Thoracic aorta endothelial cell (primary cell): Measurements from ENCODE around the gene ELOB. TPM values are rescaled to one million over a fixed set of nuclear protein-coding genes. Genes with fewer than 3 reads are reported as not detected.
A peak's percentile ranks its signal among the peaks of the same experiment; 100 is the strongest.

ENCODE experiments used
- small RNA-seq: library from RNA; depleted of rRNA; stranded (forward); fragments of <200 nt; gene quantifications from one replicate; pipeline ENCODE3, GENCODE V24; 2012
- total RNA-seq: library from RNA; depleted of rRNA; stranded (reverse); fragments of >200 nt; gene quantifications from 2 replicates; pipeline ENCODE4 v1.2.3, GENCODE V29; 2012

ELOB gene
- 129 and 133 TPM in 2 replicates for total RNA-seq

DNA sequence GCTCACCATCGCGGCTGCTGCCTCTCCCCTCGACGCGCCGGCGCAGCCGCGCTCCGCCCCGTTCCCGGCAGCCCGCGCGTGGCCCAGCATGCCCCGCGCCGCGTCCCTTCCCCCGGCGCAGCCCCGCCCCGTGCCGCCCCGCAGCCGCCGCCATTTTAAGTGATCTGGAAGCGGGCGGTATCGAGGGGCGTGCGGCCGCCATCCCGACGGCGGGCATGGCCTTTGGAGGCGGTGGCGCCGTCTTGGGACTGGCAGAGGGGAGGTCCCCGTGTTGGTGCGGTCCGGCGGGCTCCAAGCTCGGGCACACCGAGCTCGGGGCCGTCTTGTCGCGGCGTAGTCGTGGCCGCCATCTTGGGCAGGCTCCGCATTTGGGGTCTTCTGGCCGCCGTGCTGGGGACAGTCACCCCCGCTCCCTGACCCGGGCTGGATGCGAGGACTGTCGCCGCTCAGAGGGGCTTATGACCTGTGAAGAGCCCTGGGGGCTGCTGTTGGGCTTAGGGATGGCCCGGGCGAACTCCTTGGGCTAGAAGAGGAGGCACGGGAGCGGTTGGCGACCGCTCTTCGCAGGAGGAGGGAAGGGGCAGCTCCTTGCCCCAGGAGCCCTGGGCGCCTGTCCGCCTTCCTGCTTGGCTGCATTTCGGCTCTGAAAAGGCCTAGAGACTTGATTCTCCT is at the start of gene ELOB:
ELOB (minus strand) TSS at position 50 of the 672 bp plus-strand sequence; CDS start at position 9, 41 bp downstream.

DNA sequence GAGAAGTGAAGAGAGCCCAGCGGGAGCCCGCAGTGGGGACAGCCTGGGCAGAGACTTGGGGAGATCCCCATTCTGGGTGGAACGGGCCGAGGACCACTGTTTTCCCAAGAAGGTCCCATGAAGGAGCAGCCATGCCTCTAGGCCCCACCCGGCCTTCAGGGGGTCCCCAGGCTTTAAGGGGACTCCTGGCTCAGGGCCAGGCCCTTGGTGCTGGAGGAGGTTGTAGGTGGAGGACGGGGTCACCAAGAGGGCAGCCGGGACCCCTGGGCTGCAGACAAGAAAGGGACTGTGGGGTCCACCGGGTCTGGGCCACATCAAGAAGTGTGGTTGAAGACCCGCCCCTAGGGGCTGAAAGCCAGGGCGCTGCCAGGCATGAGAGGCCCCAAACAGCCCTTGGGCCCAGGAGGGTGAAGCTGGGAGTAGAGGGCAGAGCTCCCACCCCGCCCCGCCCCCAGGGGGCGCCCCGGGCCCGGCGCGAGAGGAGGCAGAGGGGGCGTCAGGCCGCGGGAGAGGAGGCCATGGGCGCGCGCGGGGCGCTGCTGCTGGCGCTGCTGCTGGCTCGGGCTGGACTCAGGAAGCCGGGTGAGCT is 39.8 kb upstream of the ELOB start, which contains the start of gene PRSS21:
PRSS21 (plus strand) TSS at position 487 of the 589 bp plus-strand sequence; CDS start at position 519, 32 bp downstream.

GRCh38 chr16:2787406-2787805 is 10.3 kb upstream of the ELOB start, which contains the start of gene PRSS33:
PRSS33 (minus strand) TSS chr16:2787560; CDS start chr16:2786547, 1,013 bp downstream.

DNA sequence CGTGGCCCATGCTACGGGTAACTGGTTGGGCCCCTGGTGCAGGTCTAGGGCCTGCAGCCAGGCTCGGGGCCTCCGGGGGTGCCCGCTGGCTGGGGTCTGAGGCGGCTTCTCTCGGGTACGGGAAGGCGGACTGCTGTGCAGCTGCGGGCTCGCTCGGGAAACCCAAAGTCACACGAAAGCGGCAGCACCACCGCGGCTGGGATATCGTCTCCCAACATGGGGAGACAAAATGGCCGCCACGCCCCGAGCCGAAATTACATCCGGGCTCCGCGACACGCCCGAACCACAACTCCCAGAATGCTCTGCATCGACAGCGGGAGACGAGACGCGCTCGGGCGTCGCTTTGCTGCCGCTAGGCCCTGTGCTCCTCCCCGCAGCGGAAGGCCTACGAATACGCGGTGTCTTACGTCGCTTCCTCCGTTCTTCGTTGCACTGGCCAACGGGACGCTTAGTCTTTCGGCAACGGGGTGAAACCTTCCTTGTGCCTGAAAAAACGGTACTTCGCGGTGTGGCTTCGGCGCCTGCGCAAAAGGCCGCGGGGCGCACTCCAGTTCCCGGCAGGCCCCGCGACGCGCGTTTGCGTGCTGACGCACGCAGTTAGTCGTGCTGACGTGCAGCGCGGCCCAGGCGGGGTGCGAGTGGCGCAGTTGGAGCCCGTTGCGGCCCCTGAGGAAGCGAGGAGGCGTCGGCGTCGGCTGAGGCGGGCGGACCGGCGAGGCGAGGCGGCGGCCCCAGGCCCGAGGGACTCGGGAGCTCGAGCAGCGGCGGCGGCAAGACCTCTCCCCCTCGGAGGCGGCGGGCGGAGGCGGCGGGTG is 24.8 kb downstream of the ELOB start, which contains the start of gene SRRM2:
SRRM2 (plus strand) TSS at position 604 of the 815 bp plus-strand sequence. CDS start 3,727 bp downstream, outside the sequence.

Small RNA genes within 50 kb of the gene (small RNA-seq; reads per million reads assigned to genes)
- gene SNORA3C = 2.8 reads per million, percentile 62 among the genes with 10 or more reads in this experiment

Other genes starting within 250 kb of the ELOB start
- gene CEMP1, start 245.9 kb downstream of the ELOB start, total RNA-seq = not detected in 2 replicates
- 27.4 and 29.2 TPM in 2 replicates for gene PDPK1, start 239.3 kb downstream of the ELOB start, total RNA-seq
- gene KCTD5, start 94.8 kb downstream of the ELOB start, total RNA-seq = 25.2 and 27.1 TPM in 2 replicates
- 0.22 and 0.53 TPM in 2 replicates for gene PRSS27, start 57.1 kb downstream of the ELOB start, total RNA-seq
- gene SRRM2, start 24.6 kb downstream of the ELOB start, total RNA-seq = 153 and 155 TPM in 2 replicates
- gene PRSS33, start 10.3 kb upstream of the ELOB start, total RNA-seq = not detected in 2 replicates
- gene PRSS41, start 21.2 kb upstream of the ELOB start, total RNA-seq = not detected in 2 replicates
- 1.8 TPM in 1 of 2 replicates, not detected in the other for gene PRSS21, start 40.0 kb upstream of the ELOB start, total RNA-seq
- gene ZG16B, start 53.0 kb upstream of the ELOB start, total RNA-seq = not detected in 2 replicates
- not detected in 2 replicates for gene PRSS22, start 80.9 kb upstream of the ELOB start, total RNA-seq
- 25.1 and 34.0 TPM in 2 replicates for gene FLYWCH2, start 105.9 kb upstream of the ELOB start, total RNA-seq
- gene FLYWCH1, start 134.7 kb upstream of the ELOB start, total RNA-seq = 27.5 and 35.5 TPM in 2 replicates
- gene KREMEN2, start 187.0 kb upstream of the ELOB start, total RNA-seq = not detected in 2 replicates
- gene PAQR4, start 192.1 kb upstream of the ELOB start, total RNA-seq = 10.9 and 18.4 TPM in 2 replicates
- gene PKMYT1, start 203.2 kb upstream of the ELOB start, total RNA-seq = 15.2 and 27.6 TPM in 2 replicates
- not detected in 2 replicates for gene CLDN9, start 235.6 kb upstream of the ELOB start, total RNA-seq
- not detected in 2 replicates for gene CLDN6, start 240.9 kb upstream of the ELOB start, total RNA-seq
- gene TNFRSF12A, start 243.1 kb upstream of the ELOB start, total RNA-seq = 62.6 and 76.2 TPM in 2 replicates
- gene HCFC1R1, start 246.7 kb upstream of the ELOB start, total RNA-seq = 7.4 and 9.3 TPM in 2 replicates
- gene THOC6, start 246.8 kb upstream of the ELOB start, total RNA-seq = 19.1 and 27.9 TPM in 2 replicates